ENCODE data around the gene SLC16A3. TPM values are rescaled to one million over a fixed set of nuclear protein-coding genes. Genes with fewer than 3 reads are reported as not detected.

SLC16A3 gene
- polyA plus RNA-seq, 1 of the 3 experiments (the other 2 are of a cell fraction): 70.7 TPM

DNA sequence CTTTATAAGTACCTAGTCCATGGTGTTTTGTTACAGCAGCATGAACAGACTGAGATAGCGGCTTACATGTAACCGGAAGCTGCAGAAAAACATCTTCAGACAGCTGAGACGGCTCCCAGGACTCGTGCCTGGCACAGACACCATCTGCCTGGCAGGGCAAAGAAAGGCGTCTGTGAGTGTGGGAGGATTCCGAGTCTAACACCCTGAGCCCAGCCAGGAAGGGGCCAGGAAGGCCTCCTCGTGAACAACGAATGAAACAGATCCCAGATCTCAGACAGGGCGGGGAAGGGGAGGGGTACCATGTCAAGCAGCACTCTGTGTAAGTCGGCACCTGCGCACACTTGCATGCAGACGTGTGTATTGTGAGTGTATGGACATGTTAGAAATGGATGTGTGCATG is 49.0 kb downstream of the SLC16A3 start:
- peaks cover 13 to 24% of the 10 kb centered on the region in 2 experiments for H3K4me1 ChIP-seq (ENCODE audit: control insufficient read depth in 1 of 2, insufficient read depth in 2 of 2, low read depth in 1 of 2, low read length in 1 of 2)
- H3K36me3 ChIP-seq (replicated peaks in 1 of 2; ENCODE audit: control insufficient read depth in 1 of 2, insufficient read depth in 2 of 2, low read length in 1 of 2): no peaks in the 10 kb centered on the region
- peaks cover 11% of the 10 kb centered on the region; the same call in 1 of the 2 replicates for H3K79me2 ChIP-seq (ENCODE audit: insufficient read depth)
- H3K9ac ChIP-seq: no peak overlapping the region
- H3K27me3 ChIP-seq (ENCODE audit: insufficient read depth): no peaks in the 10 kb centered on the region
- no peak overlapping the region for H3K4me2 ChIP-seq
- peaks cover 8% of the 10 kb centered on the region for H3F3A ChIP-seq (replicated peaks; ENCODE audit: insufficient read depth)
- no peaks in the 10 kb centered on the region for H3K9me3 ChIP-seq
- no peaks in the 10 kb centered on the region for H4K20me1 ChIP-seq (ENCODE audit: insufficient read depth)
- no peak overlapping the region for H2AFZ ChIP-seq (ENCODE audit: low read depth)
- H3K4me3 ChIP-seq (ENCODE audit: low read depth in 2 of 2, low read length in 1 of 2): no peak overlapping the region
- CTCF ChIA-PET: no interaction called here
- POLR2A ChIA-PET: no interaction called here
- DNase-seq: no peak
- no peak for TF ChIP-seq EZH2phosphoT487 (IDR thresholded peaks at IDR 0.05; ENCODE audit: borderline replicate concordance, low read depth)
- no peak for TF ChIP-seq SMC3 (IDR thresholded peaks at IDR 0.05; ENCODE audit: low read depth, low read length)
- TF ChIP-seq YY1 (IDR thresholded peaks at IDR 0.05; ENCODE audit: low read depth): no peak
- TF ChIP-seq, protein P1, sequence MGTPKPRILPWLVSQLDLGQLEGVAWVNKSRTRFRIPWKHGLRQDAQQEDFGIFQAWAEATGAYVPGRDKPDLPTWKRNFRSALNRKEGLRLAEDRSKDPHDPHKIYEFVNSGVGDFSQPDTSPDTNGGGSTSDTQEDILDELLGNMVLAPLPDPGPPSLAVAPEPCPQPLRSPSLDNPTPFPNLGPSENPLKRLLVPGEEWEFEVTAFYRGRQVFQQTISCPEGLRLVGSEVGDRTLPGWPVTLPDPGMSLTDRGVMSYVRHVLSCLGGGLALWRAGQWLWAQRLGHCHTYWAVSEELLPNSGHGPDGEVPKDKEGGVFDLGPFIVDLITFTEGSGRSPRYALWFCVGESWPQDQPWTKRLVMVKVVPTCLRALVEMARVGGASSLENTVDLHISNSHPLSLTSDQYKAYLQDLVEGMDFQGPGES (IDR thresholded peaks at IDR 0.05; ENCODE audit: low read depth, low read length): no peak
- TF ChIP-seq RFX5 (IDR thresholded peaks at IDR 0.05; ENCODE audit: low read length): no peak
- TF ChIP-seq, protein P2, sequence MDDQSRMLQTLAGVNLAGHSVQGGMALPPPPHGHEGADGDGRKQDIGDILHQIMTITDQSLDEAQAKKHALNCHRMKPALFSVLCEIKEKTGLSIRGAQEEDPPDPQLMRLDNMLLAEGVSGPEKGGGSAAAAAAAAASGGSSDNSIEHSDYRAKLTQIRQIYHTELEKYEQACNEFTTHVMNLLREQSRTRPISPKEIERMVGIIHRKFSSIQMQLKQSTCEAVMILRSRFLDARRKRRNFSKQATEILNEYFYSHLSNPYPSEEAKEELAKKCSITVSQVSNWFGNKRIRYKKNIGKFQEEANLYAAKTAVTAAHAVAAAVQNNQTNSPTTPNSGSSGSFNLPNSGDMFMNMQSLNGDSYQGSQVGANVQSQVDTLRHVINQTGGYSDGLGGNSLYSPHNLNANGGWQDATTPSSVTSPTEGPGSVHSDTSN (IDR thresholded peaks at IDR 0.05): no peak
- TF ChIP-seq FOXJ3 (CRISPR knock-in tag; IDR thresholded peaks at IDR 0.05): no peak
- no peak for TF ChIP-seq RCOR1 (IDR thresholded peaks at IDR 0.05; ENCODE audit: low read length)
- TF ChIP-seq MEF2A (IDR thresholded peaks at IDR 0.05; ENCODE audit: borderline replicate concordance, low read depth): no peak
- no peak for TF ChIP-seq RAD21 (IDR thresholded peaks at IDR 0.05; ENCODE audit: low read length)
- TF ChIP-seq, protein P3, sequence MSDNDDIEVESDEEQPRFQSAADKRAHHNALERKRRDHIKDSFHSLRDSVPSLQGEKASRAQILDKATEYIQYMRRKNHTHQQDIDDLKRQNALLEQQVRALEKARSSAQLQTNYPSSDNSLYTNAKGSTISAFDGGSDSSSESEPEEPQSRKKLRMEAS (IDR thresholded peaks at IDR 0.05; ENCODE audit: low read depth): no peak
- TF ChIP-seq, protein P4, sequence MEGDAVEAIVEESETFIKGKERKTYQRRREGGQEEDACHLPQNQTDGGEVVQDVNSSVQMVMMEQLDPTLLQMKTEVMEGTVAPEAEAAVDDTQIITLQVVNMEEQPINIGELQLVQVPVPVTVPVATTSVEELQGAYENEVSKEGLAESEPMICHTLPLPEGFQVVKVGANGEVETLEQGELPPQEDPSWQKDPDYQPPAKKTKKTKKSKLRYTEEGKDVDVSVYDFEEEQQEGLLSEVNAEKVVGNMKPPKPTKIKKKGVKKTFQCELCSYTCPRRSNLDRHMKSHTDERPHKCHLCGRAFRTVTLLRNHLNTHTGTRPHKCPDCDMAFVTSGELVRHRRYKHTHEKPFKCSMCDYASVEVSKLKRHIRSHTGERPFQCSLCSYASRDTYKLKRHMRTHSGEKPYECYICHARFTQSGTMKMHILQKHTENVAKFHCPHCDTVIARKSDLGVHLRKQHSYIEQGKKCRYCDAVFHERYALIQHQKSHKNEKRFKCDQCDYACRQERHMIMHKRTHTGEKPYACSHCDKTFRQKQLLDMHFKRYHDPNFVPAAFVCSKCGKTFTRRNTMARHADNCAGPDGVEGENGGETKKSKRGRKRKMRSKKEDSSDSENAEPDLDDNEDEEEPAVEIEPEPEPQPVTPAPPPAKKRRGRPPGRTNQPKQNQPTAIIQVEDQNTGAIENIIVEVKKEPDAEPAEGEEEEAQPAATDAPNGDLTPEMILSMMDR (IDR thresholded peaks at IDR 0.05): no peak
- no peak for TF ChIP-seq TAF1 (IDR thresholded peaks at IDR 0.05; ENCODE audit: borderline replicate concordance, low read depth, low read length)
- no peaks in the 10 kb centered on the region for H3K9me2 ChIP-seq
- no peak overlapping the region for H3K27ac ChIP-seq (ENCODE audit: low read depth in 2 of 2, low read length in 1 of 2)
- 83% methylated on average over 12 of the region's 12 CpGs for WGBS (ENCODE audit: low lambda C conversion rate)

DNA sequence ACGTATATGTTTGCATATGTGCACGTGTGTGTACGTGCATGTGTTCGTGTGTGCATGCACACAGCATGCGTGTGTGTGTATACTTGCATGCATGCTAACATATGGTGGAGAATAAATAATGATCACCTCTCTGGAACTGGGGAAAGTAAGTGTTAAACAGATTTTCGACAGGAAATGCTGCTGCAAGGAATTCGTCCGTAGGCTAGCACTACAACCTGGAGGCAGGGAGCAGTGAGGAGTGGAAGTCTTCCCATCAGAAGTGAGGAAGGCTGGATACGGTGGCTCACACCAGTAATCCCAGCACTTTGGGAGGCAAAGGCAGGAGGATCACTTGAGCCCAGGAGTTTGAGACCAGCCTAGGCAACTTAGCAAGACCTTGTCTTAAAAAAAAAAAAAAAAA is 49.5 kb downstream of the SLC16A3 start:
- peaks cover 18 to 29% of the 10 kb centered on the region in 2 experiments for H3K4me1 ChIP-seq (ENCODE audit: control insufficient read depth in 1 of 2, insufficient read depth in 2 of 2, low read depth in 1 of 2, low read length in 1 of 2)
- no peaks in the 10 kb centered on the region for H3K9me3 ChIP-seq
- H3K9ac ChIP-seq: no peak overlapping the region
- H2AFZ ChIP-seq (ENCODE audit: low read depth): no peak overlapping the region
- DNase-seq: no peak
- TF ChIP-seq MEF2A (IDR thresholded peaks at IDR 0.05; ENCODE audit: borderline replicate concordance, low read depth) (no peak), RCOR1 (IDR thresholded peaks at IDR 0.05; ENCODE audit: low read length) (no peak), SIN3A (IDR thresholded peaks at IDR 0.05; ENCODE audit: borderline replicate concordance, low read depth, low read length) (no peak), NFIC (IDR thresholded peaks at IDR 0.05; ENCODE audit: borderline replicate concordance) (no peak)
- TF ChIP-seq, protein P5, sequence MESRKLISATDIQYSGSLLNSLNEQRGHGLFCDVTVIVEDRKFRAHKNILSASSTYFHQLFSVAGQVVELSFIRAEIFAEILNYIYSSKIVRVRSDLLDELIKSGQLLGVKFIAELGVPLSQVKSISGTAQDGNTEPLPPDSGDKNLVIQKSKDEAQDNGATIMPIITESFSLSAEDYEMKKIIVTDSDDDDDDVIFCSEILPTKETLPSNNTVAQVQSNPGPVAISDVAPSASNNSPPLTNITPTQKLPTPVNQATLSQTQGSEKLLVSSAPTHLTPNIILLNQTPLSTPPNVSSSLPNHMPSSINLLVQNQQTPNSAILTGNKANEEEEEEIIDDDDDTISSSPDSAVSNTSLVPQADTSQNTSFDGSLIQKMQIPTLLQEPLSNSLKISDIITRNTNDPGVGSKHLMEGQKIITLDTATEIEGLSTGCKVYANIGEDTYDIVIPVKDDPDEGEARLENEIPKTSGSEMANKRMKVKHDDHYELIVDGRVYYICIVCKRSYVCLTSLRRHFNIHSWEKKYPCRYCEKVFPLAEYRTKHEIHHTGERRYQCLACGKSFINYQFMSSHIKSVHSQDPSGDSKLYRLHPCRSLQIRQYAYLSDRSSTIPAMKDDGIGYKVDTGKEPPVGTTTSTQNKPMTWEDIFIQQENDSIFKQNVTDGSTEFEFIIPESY (IDR thresholded peaks at IDR 0.05; ENCODE audit: borderline replicate concordance, low read depth): no peak
- no peaks in the 10 kb centered on the region for H4K20me1 ChIP-seq (ENCODE audit: insufficient read depth)
- H3K4me2 ChIP-seq: no peak overlapping the region
- H3K9me2 ChIP-seq: no peaks in the 10 kb centered on the region
- H3K27ac ChIP-seq (ENCODE audit: low read depth in 2 of 2, low read length in 1 of 2): no peak overlapping the region
- no peaks in the 10 kb centered on the region for H3K36me3 ChIP-seq (replicated peaks in 1 of 2; ENCODE audit: control insufficient read depth in 1 of 2, insufficient read depth in 2 of 2, low read length in 1 of 2)
- CTCF ChIA-PET: no interaction called here
- H3K79me2 ChIP-seq (ENCODE audit: insufficient read depth): peaks cover 6% of the 10 kb centered on the region; the same call in 1 of the 2 replicates
- 93% methylated on average over 9 of the region's 9 CpGs for WGBS (ENCODE audit: low lambda C conversion rate)
- H3K27me3 ChIP-seq (ENCODE audit: insufficient read depth): no peaks in the 10 kb centered on the region
- H3F3A ChIP-seq (replicated peaks; ENCODE audit: insufficient read depth): peaks cover 8% of the 10 kb centered on the region
- POLR2A ChIA-PET: no interaction called here
- no peak overlapping the region for H3K4me3 ChIP-seq (ENCODE audit: low read depth in 2 of 2, low read length in 1 of 2)

Data from SK-N-SH (cell line).